SIG-M5 (cell line): Measurements from ENCODE around the gene CTSH.
"Not testable (repeated sequence)": the region's sequence is repeated elsewhere in the genome, so short reads cannot be mapped to it uniquely, and the experiment has no call there.

Source experiments
- DNase-seq: peaks from one replicate; lab custom pipeline; 2025; lab: John Stamatoyannopoulos, UW

The CTSH gene

DNA sequence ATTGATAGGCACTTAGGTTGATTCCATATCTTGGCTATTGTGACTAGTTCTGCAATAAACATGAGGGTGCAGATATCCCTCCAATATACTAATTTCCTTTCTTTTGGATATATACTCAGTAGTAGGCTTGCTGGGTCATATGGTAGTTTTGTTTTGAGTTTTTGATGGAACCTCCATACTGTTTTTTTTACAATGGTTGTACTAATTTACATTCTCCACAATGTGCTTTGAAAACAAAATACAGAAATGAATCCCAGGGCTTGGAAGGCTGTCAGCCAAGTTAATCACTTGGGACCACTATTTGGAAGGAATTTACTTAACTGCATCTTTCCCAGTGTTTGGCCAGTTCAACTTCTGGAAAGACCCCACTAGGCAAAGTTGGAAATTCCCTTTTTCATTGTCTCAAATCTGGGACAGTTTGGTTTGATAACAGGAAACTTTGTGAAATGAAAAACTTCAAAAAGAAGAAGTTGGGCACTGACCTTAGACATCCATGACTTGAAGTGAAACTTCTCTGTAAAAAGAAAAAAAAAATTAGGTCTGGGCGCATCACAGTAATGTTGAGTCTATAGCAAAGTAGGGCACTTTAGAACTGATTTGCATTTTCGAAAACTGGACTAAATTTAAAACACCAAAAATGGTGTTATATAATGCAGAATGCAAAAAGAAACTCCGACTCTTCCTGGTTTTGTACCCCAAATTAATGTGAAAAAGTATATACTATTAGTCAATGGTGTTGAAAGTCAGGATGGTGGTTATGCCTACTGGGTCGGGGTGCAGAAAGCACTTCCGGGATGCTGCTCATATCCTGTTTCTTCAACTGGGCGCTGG is 6.0 kb downstream of the CTSH start:
- no peak for DNase-seq

DNA sequence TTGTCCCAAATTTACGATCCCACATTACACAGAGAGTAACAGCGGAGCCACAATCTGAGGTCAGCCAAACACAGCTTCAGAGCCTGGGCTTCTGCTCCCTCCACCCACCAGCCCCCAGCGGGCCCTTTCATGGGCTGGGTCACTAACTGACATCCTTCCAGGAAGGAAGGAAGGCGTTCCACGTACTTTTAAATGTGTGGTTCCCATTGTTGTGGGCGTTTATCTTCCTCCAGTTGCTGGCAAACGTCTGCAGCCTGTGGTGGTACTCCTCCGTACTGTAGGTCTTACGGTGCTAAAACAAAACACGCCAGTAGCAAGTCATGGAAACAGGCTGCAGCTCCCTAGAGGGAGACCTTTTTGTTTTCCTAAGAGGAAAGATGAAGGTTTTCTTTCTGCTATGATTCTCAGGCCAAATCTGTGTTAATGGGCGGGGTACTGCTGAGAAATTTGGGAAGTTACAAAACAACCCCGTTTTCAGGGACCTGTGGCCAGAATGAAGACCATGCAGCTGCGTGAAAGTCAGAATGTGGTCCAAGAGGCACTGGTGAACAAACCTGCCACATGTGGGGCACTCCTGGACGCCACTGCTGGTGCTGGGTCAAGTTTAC is 7.6 kb downstream of the CTSH start:
- DNase-seq = no peak

DNA sequence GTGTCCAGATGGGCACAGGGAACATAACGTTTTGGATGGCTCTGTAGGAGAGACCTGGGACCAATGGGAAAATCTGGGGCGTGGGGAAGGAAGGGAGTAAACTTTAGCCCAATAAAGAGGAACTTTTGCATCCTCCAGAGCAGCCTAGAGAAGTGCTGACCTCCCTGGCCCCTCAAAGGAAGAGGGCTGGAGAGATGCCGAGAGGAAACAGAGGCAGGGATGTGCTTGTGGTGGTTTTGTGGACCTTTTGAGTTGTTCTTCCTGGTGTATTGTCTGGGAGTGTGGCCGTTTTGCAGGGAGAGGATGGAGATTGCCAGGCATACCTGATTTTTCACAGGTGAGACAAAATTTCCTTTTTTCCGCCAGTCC is 10.2 kb downstream of the CTSH start:
- no peak for DNase-seq

DNA sequence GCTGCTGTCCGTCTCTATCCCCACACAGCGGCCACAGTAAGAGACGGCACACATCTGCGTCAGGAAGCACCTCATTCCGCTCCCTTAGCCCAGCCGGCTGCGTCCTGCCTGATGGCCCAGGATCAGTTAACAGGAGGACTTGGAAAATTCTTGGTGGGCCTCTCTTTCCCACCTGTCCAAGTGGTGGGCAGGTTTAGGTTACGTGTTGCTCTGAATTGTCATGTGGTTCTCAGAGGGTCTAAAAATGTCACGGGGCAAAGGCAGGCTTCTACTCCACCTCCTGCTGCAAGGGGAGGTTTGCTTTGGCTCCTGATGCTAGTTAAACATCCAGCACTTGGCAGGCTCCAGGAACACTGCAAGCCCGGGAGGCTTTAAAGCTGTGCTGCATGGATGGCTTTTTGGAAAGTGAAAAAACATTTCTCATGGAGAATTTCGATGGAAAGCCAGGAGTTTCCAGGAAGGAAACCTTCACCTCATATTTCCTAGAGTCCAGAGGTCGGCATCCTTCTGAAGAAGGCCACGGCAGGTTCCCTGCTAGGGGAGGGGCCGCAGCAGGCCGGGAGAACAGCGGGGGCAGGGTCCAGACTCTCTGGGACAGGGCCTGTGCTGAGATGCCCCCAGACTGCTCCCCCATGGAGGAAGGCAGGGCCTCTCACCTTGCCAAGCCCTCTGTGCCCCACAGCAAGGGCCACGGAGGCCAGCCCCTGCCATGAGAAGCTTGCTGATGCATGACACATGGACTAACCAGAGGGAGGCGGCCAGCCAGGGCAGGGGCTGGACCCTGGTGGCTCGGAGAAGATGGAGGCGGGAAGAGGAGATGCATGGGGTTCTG is 10.8 kb downstream of the CTSH start:
- DNase-seq = no peak

DNA sequence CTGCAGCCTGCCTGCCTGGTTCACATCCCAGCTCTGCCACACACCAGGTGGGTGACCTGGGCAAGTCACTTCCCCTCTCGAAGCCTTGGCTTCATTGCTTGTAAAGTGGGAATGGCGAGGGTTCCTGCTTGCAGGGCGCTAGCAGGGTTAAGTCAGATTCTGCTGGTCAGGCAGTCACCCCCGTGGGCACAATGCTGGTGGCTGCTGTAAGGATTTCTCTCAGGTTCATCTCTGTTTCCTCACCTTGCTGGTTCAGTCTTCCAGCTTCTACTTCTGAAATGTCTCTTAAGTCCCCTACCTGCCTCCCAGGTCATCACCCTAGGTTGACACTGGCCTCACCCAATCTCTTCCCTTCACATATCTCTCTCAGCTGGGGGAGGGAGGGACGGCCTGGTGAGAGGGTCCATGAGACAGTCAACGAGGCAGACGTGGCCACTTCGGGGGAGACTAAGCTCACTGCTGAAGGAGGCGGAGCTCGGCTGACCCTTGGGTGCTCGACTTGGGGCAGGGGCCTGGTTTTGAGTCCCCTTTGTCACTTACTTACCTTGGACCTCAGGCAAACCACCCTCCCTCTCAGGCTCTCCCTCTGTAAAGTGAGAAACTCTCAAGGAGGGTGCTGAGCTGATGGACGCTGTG is 11.5 kb downstream of the CTSH start:
- DNase-seq = no peak

DNA sequence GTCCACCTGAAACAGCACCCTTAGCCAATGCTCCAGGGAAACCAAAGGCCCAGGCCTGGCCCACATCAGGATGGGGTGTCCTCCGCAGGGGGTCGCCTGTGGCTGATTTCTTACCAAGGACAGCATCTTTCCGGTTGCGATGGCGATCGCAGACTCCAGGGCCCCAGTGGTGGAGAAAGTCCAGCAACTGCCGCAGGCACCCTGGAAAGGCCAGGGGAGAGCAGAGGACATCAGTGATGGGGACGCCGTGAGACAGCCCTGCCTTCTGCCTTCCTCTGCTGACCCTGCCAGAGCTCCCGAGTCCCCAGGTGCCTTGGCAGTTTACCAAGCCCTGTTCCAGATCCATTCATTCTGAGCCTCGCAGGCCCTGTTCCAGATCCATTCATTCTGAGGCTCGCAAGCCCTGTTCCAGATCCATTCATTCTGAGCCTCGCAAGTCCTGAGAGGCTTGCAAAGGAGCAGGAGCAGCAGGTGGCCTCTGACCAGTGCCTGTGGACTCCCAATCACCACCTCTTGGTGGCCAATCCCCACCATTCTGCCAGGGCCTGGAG is 12.5 kb downstream of the CTSH start:
- no peak for DNase-seq

DNA sequence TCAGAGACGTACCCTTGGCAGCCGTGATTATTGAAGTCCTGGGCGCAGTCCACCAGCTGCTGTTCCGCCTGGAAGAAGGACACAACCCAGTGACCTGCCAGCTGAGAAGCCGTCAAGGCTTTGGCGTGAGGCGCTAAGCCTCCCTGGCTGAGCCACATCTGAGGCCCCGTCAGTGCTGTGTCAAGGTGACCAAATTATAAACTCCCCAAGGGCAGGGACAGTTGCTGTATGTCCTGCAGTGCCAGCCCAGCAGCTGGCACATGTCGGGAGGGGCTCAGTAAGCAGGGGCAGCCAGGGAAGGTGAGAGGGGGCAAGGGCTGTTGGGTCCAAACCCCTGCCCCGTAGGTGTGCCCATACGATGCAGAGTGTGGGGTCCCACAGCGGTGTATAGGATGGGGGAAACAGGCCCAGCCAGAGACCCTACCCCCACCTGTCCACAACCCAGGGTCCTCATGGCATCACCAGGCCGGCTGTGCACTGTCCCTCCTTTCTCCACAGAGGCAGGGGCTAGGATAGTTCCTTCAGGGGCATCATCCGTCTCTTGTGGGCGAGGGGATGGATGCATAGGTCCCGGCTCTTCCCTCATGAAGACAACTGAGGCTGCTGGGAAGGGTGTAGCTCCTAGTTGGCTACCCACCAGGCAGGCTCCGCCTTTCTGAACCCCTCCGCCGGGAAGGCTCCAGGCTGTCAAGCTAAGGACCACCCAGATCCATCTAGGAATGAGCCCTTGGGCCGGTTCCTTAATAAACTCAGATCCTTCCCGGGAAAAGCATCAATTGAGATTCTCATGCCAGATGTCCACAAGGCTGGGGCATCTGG is 13.2 kb downstream of the CTSH start:
- no peak for DNase-seq

DNA sequence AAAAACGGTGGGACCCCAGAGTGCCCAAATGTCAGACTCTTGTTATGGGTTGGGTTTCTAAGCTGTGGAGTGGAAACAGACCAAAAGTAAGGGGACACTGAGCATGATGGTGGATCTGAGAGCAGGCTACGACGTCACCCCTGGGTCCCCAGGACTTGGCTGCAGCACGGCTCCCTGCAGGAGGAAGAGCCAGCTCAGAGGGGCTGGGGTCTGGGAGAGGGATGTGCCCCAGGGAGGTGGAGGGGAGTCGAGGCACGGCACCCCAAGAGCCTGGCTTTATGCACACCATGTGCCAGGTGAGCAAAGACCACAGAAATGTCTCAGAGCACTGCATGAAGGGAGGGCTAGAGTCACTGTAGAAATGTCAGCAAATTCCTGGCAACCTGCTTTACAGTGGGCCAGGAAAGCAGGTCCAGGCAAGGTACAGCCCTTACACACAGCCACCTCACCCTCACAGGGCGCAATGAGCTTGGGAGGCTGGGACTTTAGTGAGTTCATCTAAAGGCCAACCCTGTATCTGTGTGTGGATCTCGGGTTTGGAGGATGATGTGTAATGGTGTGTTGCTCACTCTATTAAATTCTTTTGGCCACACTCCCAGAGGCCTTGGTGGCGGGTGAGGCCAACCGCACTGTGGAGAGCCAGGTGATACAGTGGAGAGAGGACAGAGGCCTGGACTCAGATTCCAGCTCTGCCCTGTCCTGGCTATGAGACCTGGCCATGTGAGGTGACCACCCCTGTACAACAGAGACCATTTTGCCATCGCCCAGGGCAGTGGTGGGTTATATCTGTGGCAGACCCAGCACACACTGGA is 14.1 kb downstream of the CTSH start:
- no peak for DNase-seq

DNA sequence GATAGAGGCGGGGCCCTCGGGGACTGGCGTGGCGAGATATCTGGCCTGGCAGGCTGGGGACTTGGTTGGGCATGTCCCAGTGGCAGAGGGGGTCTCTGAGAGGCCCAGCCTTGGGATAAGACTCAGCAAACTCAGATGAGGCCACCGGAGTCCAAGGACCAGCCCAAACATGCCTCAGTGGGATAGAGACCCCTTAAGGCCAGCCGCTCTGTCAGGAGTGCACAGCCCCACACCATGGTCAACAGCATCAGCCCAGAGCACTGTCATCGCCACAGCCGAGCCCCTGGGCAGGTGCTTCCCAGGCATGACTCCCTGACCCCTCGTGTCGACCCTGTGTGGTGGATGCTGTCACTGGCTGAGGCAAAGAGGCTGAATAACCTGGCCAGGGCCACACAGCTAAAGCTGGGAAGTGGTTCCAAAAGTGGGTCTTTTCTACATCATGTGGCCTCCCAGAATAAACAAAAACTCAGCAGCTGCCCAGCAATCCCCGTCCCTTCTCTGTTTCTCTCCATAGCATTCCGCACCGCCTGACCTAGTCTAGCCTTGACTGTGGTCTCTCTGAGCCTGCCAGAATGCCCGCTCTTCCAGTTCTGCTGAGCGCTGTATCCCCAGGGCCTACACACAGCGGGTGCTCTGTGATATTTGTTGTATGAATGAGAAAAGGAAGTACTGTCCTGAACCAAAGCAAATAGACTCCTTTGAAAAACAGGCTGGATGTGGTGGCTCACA is 15.1 kb downstream of the CTSH start:
- no peak for DNase-seq

DNA sequence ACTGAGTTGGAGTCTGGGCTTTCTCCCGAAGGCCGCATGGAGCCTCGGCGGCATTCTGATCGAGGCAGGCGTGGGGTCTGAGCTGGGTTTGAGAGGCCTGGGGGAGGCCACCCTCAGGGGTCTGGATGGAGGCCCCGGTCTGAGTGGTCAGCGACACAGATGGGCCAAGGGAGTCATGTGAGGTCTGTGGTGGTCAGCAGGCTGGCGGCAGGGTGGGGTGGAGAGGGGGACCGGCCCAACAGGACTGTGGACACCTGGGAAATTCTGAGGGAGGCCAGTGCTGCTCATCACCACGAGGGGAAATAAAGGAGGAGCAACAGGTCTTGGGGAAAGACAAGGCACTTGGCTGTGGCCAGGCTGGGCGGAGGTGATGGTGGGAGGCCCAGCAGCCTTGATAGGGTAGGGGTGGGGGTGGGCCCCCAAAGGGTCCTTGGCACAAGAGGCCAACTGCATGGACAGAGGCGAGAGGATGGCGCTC is 16.2 kb downstream of the CTSH start:
- DNase-seq = no peak

DNA sequence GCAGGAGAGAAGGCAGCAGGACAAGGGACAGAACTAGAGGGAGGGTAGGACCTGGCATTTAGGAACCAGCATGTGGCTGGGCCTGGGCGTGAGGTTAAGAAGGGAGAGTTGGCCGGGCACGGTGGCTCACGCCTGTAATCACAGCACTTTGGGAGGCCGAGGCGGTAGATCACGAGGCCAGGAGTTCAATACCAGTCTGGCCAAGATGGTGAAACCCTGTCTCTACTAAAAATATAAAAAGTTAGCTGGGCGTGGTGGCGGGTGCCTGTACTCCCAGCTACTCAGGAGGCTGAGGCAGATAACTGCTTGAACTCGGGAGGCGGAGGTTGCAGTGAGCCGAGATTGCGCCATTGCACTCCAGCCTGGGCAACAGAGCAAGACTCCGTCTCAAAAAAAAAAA is 16.7 kb downstream of the CTSH start:
- not testable (repeated sequence) for DNase-seq

DNA sequence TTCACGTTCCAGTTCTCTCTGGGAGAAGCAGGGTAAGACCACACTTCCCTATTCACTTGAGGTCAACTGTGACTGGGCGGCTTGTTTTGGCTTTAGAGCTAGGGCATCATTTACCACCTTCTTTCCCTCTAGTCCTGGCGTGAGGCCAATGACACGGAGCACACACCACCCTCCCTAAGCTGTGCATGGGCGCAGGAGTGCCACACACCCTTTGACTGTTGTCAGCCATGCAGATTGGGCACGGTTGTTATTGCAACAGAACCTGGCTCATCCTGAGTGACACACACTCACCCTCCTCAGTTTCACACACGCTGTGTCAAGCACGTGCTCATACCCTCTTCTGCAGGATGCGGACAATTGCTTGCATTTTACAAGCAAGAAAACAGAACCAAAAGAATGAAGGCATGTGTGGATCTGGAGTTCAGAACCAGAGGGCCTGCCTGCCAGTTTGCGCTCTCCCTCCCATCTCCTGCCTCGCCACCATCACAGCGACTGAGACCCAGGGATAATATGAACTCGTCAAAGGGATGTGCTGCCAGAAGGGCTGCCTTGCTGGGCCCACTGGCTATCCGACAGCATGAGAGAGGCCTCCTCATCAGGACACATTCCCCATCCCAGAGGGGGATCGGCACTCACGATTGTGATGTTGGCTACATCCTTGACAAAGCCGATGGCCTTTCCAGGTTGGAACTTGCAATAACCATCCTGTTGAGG is 17.6 kb downstream of the CTSH start:
- DNase-seq = no peak

DNA sequence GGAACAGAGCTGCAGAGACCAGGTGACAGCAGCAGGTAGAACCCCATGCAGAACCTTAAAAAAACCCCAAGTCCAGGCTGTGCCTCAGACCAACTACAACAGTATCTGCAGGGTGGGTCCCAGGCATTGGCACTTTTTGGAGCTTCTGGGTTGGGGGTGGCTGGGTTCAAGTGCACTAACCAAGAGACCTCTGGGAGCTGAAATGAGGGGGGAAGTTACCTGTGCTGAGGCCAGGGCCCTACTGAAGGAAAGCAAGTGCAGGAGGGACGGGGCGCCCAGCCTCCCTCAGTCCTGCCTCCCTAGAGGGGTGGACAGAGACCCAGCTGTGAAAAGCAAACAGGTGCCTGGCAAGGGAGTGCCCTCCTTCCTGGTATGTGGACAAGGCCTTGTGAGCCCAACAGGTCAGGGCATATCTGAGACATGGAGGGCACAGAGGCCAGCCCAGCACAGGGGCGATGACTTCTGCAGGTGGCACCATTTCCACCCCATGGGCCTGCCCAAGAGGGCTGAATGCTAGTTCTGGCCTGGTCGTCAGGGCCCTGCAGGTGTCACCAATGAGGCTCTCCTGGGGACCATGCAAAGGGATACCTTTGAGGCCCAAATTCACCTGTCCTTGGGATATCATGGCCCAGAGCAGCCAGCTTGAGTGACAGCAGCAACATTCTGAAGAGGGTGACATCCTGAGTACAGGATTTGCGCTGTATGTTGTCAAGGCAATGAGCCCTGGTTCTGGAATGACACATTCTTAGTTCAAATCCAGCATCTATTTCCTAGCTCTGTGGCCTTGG is 18.7 kb downstream of the CTSH start:
- no peak for DNase-seq

DNA sequence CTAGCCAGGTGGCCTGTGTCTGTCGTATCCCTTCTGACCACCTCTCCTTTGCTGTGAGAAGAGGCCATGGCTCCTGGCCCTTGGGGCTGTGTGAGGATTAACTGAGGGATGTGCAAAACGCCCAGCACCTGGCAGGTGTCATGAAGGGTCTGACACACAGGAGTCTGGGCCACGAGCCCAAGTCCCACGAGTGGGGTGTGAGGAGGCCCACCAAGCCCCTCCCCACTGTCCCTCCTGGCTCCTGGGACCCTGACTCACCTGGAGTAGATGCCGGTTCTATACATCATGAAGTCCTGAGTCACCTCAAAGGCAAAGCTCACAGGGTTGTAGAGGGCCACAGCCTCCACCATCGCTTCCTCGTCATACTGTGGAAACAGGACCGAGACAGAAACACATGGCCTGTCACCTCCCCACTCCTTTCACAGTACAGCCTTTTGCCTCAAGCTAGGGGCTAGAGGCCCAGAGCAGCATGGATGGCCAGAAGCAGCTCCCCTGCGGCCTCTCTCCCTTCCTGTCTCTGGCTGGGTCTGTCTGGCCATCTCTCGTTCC is 19.7 kb downstream of the CTSH start:
- DNase-seq = no peak

DNA sequence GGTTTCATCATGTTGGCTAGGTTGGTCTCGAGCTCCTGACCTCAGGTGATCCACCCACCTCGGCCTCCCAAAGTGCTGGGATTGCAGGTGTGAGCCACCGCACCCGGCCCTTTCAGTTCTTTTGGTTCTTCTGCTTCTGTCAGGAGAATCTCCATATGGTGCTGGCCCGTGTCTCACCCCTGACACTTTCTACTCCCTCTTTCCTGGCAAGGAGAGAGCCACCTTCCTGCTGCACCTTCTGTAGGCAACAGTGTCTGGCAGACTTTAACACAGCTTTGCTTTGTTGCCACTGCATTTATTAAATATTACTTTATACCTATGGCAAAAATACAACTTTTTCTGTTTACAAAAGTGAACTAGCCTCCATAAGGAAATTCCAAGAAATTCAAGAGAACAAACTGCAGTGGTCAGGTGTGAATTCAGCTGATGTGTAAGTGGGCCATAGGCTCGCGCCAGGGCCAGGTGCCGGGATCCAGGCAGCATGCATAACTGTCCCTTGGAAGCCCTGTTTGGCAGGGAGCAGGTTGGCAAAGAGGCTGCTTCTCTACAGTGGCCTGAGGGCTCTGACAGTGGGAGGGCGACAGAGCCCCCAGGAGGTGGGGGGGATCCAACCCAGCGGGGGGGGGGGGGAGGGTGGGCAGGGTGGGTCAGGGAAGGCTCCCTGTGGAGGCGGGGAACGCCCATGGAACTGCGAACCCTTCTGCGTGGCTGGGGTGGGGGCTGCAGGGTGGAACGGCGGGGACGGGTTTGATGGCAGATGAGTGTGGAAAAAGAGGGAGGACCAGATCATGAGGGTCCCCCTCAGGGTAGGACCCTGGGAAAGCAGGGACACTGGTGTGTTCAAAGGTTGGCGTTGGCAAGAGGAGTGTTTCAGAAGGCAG is 21.1 kb downstream of the CTSH start:
- DNase-seq = no peak

DNA sequence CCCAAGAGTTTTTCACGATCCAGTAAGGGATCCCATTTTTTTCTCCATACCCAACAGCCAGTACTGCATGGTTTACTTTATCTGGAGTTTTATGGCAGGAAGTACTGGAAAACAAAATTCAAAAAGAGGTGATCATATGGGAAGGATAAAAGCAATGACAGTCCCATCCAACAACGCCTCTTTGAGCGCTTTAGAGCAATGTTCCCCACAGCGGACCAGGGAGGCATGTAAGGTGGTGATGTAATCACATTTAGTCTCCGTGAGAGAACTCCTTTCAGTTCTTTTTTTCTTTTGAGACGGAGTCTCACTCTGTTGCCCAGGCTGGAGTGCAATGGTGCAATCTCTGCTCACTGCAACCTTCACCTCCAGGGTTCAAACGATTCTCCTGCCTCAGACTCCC is 21.8 kb downstream of the CTSH start:
- no peak for DNase-seq

DNA sequence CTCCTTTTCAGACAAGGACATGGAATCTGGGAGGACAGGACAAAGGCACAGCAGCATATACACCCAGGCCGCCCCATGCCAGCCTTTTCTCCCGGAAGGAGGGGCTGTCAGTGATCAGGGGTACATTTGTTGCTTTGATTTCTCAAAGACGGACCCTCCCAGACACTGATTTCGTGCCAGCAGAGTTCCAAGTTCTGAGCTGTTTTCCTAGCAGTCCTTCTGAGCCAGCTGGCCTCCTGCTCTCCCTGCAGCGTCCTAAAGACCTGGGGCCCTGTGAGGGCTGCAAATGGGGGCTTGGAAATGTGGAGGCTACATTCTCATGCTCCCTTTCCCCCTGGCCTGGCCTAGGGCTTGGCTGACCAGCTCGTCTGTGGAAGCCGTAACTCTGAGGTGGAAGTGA is 22.3 kb downstream of the CTSH start:
- DNase-seq = no peak
